Dedifferentiated amniotic fluid mesenchymal stem cell (primary cell): ENCODE results near the gene ADGRL3.

Experiments used
- DNase-seq: peaks from one replicate; pipeline ENCODE4 v3.0.0-alpha.2; 2016; ENCODE audit errors: extremely low spot score

The ADGRL3 gene

DNA sequence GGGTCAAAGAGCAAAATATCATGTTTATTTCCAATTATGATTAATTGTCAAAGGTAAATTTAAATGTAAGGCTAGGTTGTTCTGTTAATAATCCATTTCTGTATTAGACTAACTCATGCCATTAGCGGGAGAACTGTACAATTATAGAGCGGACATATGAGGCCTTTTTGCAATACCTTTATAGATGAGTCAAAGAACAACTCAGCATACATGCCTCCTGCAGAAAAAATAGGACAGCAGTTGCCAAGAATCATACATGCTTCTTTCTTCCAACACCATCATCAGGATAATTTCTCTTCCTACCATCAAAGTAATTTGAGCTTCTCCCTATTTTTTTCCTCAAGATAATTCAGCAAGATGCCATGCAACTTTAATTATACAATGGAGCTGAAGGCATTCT, 917.8 kb downstream of the ADGRL3 start:
- no peak for DNase-seq

DNA sequence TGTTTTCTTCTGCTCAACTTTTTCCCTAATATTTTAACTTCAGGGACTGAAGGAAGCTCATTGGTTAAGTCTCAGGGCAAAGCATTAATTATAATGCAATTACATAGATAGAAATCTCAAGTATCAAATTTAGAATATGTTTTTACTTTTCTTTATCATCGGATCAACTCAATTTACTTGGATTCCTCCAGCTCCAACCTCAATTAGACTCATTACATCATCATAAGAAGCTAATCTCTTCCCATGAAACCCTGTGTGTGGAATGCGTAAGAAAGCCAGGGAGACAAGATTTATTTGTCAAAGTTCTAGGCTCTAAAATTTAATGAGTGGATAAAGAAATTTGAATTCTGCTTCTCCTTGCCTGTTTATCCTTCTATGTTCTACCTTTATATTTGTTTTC, 918.4 kb downstream of the ADGRL3 start:
- peak; percentile 37 for DNase-seq

DNA sequence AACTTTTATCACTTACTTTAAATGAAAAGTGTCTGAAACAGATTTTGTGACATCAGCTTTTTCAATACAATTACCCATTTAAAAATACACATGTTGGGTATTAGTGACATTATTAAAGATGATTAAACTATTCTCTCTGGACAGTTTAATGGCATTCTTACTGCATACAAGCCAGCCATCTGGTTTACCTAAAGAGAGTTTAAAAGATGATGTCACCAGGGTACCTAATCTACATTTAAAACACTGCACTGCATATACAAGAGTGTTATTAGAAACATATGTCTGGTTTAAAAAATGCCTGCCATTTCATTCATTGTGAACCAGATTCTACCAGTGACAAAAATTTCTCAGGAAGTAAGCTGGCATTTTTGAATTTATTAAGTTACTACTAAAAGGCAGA, 919.1 kb downstream of the ADGRL3 start:
- peak; percentile 20 for DNase-seq

DNA sequence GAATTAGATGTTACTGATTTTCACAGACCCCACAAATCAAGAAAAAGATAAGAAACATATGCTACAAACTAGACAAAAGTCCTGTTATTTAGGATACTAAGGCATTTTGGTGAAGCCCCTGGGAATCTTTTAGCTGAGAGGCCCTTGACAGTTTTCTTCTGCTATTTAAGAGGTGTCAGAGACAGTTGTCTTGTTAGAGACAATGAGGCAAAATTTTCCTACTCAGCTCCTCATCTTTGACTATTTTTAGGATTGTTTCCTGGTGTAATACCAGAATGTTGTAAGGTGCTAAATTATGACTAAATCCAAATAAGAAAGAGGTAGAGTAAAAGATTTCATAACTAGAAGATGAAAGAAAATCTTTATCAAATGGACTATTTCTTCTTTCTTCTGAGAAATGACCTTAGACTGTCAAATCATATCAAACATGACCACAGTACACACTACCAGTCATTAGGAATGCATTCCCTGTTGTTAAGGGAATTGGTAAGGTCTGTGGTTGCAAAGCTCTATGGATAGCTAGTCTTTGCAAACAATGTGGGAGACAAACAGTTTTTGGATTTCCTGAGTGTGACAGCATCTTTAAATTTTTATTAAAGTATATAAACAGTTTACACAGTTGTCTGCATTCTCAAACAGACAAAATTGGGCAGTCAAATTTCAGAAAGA, 926.1 kb downstream of the ADGRL3 start:
- DNase-seq, result no peak
